ENCODE measurements around the gene TOX3. TPM values are rescaled to one million over a fixed set of nuclear protein-coding genes. Genes with fewer than 3 reads are reported as not detected.

Gene TOX3
- total and polyA plus RNA-seq, 2 of the 13 experiments (the other 11 are each of a cell fraction or from before 2014, with no cell fraction given): 14.5 to 98.6 TPM

- no peak for TF ChIP-seq HNRNPLL (IDR thresholded peaks at IDR 0.05; ENCODE audit: low read depth, low read length, poor library complexity, severe bottlenecking)
- TF ChIP-seq, protein P1, sequence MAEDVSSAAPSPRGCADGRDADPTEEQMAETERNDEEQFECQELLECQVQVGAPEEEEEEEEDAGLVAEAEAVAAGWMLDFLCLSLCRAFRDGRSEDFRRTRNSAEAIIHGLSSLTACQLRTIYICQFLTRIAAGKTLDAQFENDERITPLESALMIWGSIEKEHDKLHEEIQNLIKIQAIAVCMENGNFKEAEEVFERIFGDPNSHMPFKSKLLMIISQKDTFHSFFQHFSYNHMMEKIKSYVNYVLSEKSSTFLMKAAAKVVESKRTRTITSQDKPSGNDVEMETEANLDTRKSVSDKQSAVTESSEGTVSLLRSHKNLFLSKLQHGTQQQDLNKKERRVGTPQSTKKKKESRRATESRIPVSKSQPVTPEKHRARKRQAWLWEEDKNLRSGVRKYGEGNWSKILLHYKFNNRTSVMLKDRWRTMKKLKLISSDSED (CRISPR knock-in tag; IDR thresholded peaks at IDR 0.05): no peak
- TF ChIP-seq NFRKB (IDR thresholded peaks at IDR 0.05): no peak
- no peak for TF ChIP-seq SP4 (CRISPR knock-in tag; IDR thresholded peaks at IDR 0.05)
- peak; percentile 74; the same call in 1 of the 2 replicates for TF ChIP-seq ARNTL (CRISPR knock-in tag; IDR thresholded peaks at IDR 0.05)
- no peak for TF ChIP-seq ZNF20 (CRISPR knock-in tag; IDR thresholded peaks at IDR 0.05)
- TF ChIP-seq HMGXB3 (CRISPR knock-in tag; IDR thresholded peaks at IDR 0.05; ENCODE audit: borderline replicate concordance): peak; percentile 63; the same call in 1 of the 2 replicates
- TF ChIP-seq ZNF552 (CRISPR knock-in tag; IDR thresholded peaks at IDR 0.05; ENCODE audit: borderline replicate concordance): no peak
- TF ChIP-seq ZNF589 (CRISPR knock-in tag; conservative IDR thresholded peaks at IDR 0.05): no peak
- no peak; the same call in 1 of the 2 replicates for TF ChIP-seq DNMT3B (CRISPR knock-in tag; conservative IDR thresholded peaks at IDR 0.05)
- TF ChIP-seq, protein P2, sequence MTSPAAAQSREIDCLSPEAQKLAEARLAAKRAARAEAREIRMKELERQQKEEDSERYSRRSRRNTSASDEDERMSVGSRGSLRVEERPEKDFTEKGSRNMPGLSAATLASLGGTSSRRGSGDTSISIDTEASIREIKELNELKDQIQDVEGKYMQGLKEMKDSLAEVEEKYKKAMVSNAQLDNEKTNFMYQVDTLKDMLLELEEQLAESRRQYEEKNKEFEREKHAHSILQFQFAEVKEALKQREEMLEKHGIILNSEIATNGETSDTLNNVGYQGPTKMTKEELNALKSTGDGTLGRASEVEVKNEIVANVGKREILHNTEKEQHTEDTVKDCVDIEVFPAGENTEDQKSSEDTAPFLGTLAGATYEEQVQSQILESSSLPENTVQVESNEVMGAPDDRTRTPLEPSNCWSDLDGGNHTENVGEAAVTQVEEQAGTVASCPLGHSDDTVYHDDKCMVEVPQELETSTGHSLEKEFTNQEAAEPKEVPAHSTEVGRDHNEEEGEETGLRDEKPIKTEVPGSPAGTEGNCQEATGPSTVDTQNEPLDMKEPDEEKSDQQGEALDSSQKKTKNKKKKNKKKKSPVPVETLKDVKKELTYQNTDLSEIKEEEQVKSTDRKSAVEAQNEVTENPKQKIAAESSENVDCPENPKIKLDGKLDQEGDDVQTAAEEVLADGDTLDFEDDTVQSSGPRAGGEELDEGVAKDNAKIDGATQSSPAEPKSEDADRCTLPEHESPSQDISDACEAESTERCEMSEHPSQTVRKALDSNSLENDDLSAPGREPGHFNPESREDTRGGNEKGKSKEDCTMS (CRISPR knock-in tag; conservative IDR thresholded peaks at IDR 0.05): no peak
- TF ChIP-seq SMAD9 (CRISPR knock-in tag; IDR thresholded peaks at IDR 0.05): no peak
- TF ChIP-seq MAX (IDR thresholded peaks at IDR 0.05): peak; percentile 52; the same call in 1 of the 2 replicates
- TF ChIP-seq ZNF124 (CRISPR knock-in tag; IDR thresholded peaks at IDR 0.05): peak; percentile 91; the same call in 1 of the 2 replicates
- TF ChIP-seq CREM (IDR thresholded peaks at IDR 0.05): peak; percentile 99
- TF ChIP-seq CREM (CRISPR knock-in tag; IDR thresholded peaks at IDR 0.05): no peak
- TF ChIP-seq, protein P3, sequence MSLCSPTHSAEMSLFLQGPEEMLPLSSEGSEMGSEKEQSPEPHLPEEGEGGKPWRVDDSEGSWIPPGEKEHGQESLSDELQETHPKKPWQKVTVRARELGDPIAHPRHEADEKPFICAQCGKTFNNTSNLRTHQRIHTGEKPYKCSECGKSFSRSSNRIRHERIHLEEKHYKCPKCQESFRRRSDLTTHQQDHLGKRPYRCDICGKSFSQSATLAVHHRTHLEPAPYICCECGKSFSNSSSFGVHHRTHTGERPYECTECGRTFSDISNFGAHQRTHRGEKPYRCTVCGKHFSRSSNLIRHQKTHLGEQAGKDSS (CRISPR knock-in tag; IDR thresholded peaks at IDR 0.05; ENCODE audit: borderline replicate concordance, low read depth): no peak
Measured at GRCh38 chr16:52496051-52496876, 50.7 kb downstream of the TOX3 start (continued).
